Large intestine (tissue), 3 donors: Measurements from ENCODE around the gene PTPRN2. TPM values are rescaled to one million over a fixed set of nuclear protein-coding genes. Genes with fewer than 3 reads are reported as not detected.
"Not testable (repeated sequence)": the region's sequence is repeated elsewhere in the genome, so short reads cannot be mapped to it uniquely, and the experiment has no call there.

Experiments
- DNase-seq, 2 donors: peaks; one replicate each; pipeline versions ENCODE4 v3.0.0 to v3.0.0-alpha.2; 2013
- H3K27ac ChIP-seq: one replicate; pipeline ENCODE4 v1.5.1; 2013; ENCODE audit warnings: low read length
- H3K27me3 ChIP-seq: 2 replicates; pipeline ENCODE4 v1.6.1; 2013; ENCODE audit warnings: low read length; ENCODE audit not compliant: control insufficient read depth, insufficient read depth
- H3K36me3 ChIP-seq: 2 replicates; pipeline ENCODE4 v1.6.1; 2013; ENCODE audit warnings: low read length; ENCODE audit not compliant: control insufficient read depth, insufficient read depth
- H3K4me1 ChIP-seq: one replicate; pipeline ENCODE4 v1.6.1; 2013; ENCODE audit warnings: low read length; ENCODE audit not compliant: control insufficient read depth, insufficient read depth
- H3K4me3 ChIP-seq: one replicate; pipeline ENCODE4 v1.5.1; 2013; ENCODE audit warnings: low read length
- H3K9me3 ChIP-seq: one replicate; pipeline ENCODE4 v1.6.1; 2013; ENCODE audit warnings: mild to moderate bottlenecking, low read depth, low read length, moderate library complexity; ENCODE audit not compliant: control insufficient read depth
- WGBS: methylation state at CpG from one replicate; pipeline ENCODE4 v1.1.5; 2013; ENCODE audit warnings: low lambda C conversion rate; ENCODE audit not compliant: insufficient coverage; 5-methylcytosine and 5-hydroxymethylcytosine counted together
- polyA plus RNA-seq: library from polyadenylated mRNA; unstranded; fragments of 120-200 nt; gene quantifications from one replicate; pipeline ENCODE4 v1.2.1, GENCODE V29; 2013

Gene PTPRN2
- polyA plus RNA-seq, 1 donor, result 13.4 TPM

DNA sequence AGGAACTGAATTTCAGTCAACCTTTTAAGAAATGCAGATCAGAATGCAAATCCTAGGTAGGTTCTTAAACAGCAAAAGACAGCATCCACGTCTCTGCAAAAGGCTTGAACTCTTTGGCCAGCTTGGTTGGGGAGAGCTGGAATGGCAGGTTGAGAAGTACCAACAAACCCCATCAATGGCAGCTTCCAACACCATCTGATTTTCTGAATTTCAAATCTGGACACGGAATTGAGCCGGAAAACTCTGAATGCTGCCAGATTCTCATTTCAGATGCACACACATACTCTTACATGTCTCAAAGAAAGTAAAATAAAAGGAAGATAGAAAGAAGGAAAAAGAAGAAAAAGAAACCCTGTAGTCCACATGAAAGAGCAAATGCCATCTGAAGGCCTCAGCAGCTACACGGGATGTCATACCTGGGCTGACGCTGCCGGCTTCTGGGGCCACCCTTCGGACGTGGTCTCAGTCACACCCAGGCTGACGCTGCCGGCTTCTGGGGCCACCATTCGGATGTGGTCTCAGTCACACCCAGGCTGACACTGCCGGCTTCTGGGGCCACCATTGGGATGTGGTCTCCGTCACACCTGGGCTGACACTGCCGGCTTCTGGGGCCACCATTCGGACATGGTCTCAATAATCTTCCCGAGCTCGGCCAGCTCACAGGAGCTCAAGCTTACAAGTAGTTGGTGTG, 165.3 kb downstream of the PTPRN2 start:
- Histone ChIP-seq H3K36me3 (no peaks in the 10 kb centered on the region), H3K4me3 (no peak overlapping the region), H3K4me1 (no peaks in the 10 kb centered on the region), H3K9me3 (no peaks in the 10 kb centered on the region), H3K27me3 (no peaks in the 10 kb centered on the region), H3K27ac (no peak overlapping the region)
- no peak for DNase-seq
- WGBS, result 100% methylated on average over 2 of the region's 17 CpGs

DNA sequence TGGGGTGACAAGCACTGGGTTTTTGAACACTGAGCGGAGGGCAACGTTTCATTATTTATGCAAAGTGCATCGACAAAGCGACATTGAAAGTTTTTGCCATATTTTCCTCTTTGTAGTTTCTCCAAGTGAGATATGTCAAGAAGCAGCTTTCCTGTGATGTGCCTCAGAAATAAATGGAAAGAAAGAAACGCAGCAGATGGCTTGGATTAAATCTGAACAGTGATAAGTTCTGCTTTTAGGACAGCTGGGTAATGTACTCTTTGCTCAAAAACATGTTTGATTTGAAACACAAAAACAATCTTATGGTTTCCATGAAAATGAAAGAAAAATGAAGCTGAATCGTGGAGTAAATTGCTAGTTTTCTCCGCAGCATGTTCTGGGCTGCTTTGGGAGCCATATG, 166.3 kb downstream of the PTPRN2 start:
- no peak for DNase-seq
- no peaks in the 10 kb centered on the region for H3K36me3 ChIP-seq
- no peaks in the 10 kb centered on the region for H3K9me3 ChIP-seq
- WGBS, result 100% methylated on average over 1 of the region's 7 CpGs
- no peaks in the 10 kb centered on the region for H3K27me3 ChIP-seq
- no peaks in the 10 kb centered on the region for H3K4me1 ChIP-seq
- H3K4me3 ChIP-seq, result no peak overlapping the region
- no peak overlapping the region for H3K27ac ChIP-seq

DNA sequence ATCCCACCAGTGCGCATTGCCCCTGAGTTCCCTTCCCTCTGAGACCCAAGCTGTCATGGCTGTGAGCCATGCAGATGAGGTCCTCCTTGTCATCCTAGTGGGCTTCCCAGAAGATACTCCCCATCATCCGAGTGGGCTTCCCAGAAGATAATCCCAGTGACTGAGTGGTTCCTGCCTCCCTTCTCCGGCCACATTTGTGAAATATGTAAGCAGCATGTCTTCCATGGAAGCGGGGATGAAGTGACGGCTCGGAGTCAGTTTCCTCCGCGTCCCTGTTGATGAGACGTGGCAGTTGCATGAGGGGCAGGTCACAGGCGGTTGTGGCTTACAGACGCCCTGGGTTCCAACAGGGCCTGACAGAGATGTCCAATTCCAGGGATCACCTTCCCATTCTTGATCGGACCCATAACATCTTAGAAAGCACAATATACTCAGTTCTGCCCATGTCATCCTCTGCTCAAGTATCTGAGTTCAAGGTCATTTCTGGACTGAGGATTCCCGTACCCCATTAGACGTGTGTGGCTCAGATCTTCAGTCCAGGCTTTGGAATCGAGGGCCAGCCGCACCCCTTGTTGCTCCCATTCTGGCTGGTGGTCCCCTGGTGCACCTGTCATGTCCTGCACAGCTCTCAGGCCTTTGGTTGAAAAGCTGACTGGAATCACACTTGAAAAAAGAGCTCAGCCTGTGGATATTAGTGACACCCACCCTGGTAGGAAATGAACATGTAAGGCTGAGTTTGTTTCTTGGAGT, 166.9 kb downstream of the PTPRN2 start:
- Histone ChIP-seq H3K4me3 (no peak overlapping the region), H3K4me1 (no peaks in the 10 kb centered on the region), H3K36me3 (no peaks in the 10 kb centered on the region), H3K27ac (no peak overlapping the region), H3K27me3 (no peaks in the 10 kb centered on the region), H3K9me3 (no peaks in the 10 kb centered on the region)
- 80% methylated on average over 1 of the region's 16 CpGs for WGBS
- no peak for DNase-seq

DNA sequence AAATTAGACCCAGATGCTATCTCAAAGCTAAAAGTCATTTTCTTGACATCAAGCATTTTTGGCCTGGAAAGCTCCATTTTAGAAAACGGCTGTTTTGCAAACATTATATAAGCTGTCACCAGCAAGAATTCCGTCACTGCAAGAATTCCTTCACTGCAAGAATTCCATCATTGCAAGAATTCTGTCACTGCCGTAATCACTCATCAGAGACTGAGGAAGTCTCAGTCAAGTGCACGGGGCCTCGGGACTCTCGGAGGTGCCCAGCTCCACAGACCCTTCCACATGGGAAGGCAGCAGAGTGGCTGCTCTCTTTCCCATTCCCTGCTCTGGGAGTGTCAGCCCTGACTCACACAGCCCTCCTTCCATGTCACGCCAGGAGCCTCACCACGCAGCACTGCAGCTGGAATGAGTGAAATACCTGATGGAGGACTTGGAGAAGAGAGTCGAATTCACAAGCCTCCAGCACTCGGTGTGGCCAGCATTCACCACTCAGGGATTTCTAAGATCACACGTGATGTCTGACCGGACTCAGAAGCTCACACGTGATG, 168.3 kb downstream of the PTPRN2 start:
- no peak overlapping the region for H3K4me3 ChIP-seq
- no peaks in the 10 kb centered on the region for H3K36me3 ChIP-seq
- no peaks in the 10 kb centered on the region for H3K4me1 ChIP-seq
- WGBS, result no CpG with 5 or more reads among the region's 13 CpGs
- no peak for DNase-seq
- H3K27ac ChIP-seq, result no peak overlapping the region
- no peaks in the 10 kb centered on the region for H3K9me3 ChIP-seq
- no peaks in the 10 kb centered on the region for H3K27me3 ChIP-seq

DNA sequence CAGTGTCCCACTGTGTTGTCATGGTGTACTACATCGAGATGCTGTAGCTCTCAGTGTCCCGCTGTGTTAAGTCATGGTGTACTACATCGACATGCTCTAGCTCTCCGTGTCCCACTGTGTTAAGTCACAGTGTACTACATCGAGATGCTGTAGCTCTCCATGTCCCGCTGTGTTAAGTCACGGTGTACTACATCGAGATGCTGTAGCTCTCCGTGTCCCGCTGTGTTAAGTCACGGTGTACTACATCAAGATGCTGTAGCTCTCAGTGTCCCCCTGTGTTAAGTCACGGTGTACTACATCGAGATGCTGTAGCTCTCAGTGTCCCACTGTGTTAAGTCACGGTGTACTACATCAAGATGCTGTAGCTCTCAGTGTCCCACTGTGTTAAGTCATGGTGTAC, 169.2 kb downstream of the PTPRN2 start:
- DNase-seq, H3K27me3 ChIP-seq, H3K4me1 ChIP-seq, H3K9me3 ChIP-seq, H3K27ac ChIP-seq, H3K36me3 ChIP-seq, H3K4me3 ChIP-seq: not testable (repeated sequence)
- no CpG with 5 or more reads among the region's 14 CpGs for WGBS

DNA sequence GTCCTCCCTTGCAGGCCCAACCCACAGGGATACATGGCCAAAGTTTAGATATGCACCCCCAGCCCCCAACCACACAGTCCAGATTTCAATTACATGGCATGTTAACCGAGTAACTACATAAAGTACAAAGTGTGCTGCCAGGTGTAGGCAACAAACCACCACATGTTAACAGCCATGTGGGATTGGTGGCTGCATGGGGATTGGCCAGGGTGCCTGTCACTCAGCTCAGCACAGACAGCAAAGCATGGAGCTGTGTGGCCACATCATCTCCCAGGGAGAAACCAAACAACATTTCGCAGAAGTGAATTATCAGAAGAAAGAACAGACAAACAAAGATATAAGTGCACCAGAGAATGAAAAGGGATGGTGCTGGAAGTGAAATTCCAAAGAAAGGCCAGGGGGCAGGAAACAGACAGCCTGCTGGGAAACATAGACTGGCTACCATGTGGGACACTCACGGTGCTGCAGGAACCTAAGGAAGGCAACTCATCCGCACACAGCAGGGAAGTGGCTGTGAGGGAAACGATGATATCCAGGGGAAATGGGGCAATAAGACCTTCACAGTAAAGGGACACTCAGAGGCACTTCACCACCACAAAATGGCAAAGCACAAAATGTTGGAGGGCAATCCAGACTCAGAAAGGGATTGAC, 171.2 kb downstream of the PTPRN2 start:
- no peaks in the 10 kb centered on the region for H3K4me1 ChIP-seq
- no peak overlapping the region for H3K27ac ChIP-seq
- no peak for DNase-seq
- no peaks in the 10 kb centered on the region for H3K36me3 ChIP-seq
- 60% methylated on average over 1 of the region's 5 CpGs for WGBS
- H3K27me3 ChIP-seq, result no peaks in the 10 kb centered on the region
- H3K4me3 ChIP-seq, result no peak overlapping the region
- H3K9me3 ChIP-seq, result no peaks in the 10 kb centered on the region

DNA sequence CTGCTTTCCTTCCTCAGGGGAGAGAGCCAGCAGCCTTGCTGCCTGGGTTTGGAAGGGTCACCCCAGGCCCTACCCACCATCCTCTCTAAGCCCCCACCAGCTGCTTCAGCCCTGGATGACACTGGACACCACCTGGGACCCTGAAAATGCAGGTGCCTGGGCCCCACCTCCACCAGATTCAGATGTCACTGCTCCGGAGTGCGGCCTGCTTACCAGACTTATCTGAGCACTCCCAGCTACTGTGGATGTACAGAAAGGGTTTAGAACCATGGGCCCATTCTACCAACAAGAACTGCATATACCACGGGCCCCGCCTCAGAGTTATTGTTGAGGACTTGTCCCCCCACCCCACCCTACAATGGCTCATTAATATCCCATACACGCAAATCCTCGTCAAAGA, 172.3 kb downstream of the PTPRN2 start:
- Histone ChIP-seq H3K36me3 (no peaks in the 10 kb centered on the region), H3K27ac (no peak overlapping the region), H3K9me3 (no peaks in the 10 kb centered on the region), H3K4me1 (no peaks in the 10 kb centered on the region), H3K27me3 (no peaks in the 10 kb centered on the region), H3K4me3 (no peak overlapping the region)
- DNase-seq, result no peak
- WGBS, result no CpG with 5 or more reads among the region's 6 CpGs

DNA sequence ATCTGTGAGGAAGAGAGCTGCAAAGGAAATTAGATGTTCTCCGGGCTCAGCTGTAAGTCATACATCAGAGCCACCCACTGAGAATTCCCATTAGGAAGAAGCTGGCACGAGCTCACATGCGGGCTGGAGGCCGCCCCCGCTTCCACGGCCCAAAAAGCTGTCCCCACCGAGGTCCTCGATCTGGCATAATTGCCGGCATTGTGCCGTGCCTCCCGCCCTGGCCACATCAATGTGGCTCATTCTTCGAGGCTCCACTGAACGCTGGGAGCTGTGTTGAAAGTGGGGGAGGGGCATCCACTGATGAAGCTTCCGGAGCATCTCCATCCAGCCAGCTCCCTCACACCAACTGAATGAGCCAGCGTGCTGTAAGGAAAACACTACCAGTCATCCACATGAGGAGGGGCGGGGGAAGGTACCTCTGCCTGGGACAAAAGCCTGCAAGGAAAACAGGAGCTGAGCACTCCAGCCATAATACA, 173.1 kb downstream of the PTPRN2 start:
- DNase-seq, result peak in 1 of 2 donors; percentile 25
- H3K27ac ChIP-seq, result no peak overlapping the region
- H3K4me3 ChIP-seq, result no peak overlapping the region
- H3K27me3 ChIP-seq, result no peaks in the 10 kb centered on the region
- no CpG with 5 or more reads among the region's 16 CpGs for WGBS
- peaks cover under 1% of the 10 kb centered on the region for H3K4me1 ChIP-seq
- H3K9me3 ChIP-seq, result no peaks in the 10 kb centered on the region
- H3K36me3 ChIP-seq, result no peaks in the 10 kb centered on the region

DNA sequence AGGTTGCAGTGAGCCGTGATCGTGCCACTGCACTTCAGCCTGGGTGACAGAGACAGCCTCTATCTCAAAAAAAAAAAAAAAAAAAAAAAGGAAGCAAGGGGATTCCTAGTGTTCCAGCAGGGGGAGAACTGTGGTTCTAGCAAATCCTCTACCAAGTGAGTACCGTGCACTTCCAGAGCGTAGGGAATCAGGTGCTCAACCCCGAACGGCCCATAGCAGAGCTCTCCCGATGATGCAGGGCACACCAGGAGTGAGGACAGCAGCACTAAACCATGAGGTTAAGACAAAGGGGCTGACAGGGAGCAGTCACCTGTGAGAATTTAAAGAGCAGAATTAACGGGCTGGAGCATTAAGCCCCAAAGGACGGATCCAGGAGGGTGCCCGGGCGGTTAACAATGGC, 173.6 kb downstream of the PTPRN2 start:
- H3K9me3 ChIP-seq, result no peaks in the 10 kb centered on the region
- WGBS, result no CpG with 5 or more reads among the region's 11 CpGs
- H3K36me3 ChIP-seq, result no peaks in the 10 kb centered on the region
- DNase-seq, result no peak
- peaks cover 6% of the 10 kb centered on the region for H3K4me1 ChIP-seq
- no peak overlapping the region for H3K4me3 ChIP-seq
- no peak overlapping the region for H3K27ac ChIP-seq
- H3K27me3 ChIP-seq, result no peaks in the 10 kb centered on the region

DNA sequence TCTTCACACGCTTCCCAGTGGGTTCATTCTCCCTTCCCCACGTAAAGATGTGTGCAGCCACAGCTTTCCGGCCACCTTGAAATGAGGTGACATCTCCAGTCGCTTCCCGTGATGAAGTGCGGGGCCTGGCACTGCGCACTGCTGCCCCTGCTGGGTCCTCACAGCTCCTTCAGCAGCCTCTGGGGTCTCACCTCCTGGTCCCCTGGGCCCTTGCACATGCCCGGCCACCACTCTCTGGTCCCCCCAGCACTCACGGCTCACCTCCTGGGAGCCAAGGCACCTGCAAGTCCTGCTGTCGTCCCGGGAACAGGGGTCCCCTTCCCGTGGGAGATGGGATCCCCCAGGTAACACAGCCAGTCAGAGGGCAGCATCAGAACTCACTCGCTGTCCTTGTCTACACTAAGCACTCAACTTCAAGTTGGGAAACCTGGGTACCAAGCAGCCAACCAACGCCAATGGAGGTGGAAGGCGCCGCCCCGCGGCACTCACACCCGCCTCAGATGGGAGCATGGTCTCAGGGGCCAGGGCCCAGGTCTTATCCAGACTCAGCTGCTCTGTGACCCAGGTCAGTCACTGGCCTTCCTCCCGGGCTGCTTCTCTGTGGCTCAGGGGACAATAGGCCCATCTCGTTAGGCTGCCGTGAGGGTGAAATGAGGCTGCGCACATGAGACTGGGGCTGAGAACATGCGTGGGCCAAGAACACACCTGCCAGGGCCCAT, 176.2 kb downstream of the PTPRN2 start:
- H3K4me1 ChIP-seq, result peaks cover 16% of the 10 kb centered on the region
- H3K36me3 ChIP-seq, result no peaks in the 10 kb centered on the region
- no peaks in the 10 kb centered on the region for H3K9me3 ChIP-seq
- H3K27me3 ChIP-seq, result no peaks in the 10 kb centered on the region
- H3K4me3 ChIP-seq, result no peak overlapping the region
- no peak overlapping the region for H3K27ac ChIP-seq
- no peak for DNase-seq
- no CpG with 5 or more reads among the region's 24 CpGs for WGBS
